Activated T-helper 9 cell treated with anti-CD3 and anti-CD28 coated beads, Interleukin-2, amount 50 U/mL, for 16 hours (primary cell): ENCODE measurements around the gene SELENOW.
"Not testable (repeated sequence)": the region's sequence is repeated elsewhere in the genome, so short reads cannot be mapped to it uniquely, and the experiment has no call there.

ENCODE experiments used
- DNase-seq: peaks from one replicate; pipeline ENCODE4 v3.0.0-alpha.2; 2020; ENCODE audit warnings: low read depth

SELENOW gene

DNA sequence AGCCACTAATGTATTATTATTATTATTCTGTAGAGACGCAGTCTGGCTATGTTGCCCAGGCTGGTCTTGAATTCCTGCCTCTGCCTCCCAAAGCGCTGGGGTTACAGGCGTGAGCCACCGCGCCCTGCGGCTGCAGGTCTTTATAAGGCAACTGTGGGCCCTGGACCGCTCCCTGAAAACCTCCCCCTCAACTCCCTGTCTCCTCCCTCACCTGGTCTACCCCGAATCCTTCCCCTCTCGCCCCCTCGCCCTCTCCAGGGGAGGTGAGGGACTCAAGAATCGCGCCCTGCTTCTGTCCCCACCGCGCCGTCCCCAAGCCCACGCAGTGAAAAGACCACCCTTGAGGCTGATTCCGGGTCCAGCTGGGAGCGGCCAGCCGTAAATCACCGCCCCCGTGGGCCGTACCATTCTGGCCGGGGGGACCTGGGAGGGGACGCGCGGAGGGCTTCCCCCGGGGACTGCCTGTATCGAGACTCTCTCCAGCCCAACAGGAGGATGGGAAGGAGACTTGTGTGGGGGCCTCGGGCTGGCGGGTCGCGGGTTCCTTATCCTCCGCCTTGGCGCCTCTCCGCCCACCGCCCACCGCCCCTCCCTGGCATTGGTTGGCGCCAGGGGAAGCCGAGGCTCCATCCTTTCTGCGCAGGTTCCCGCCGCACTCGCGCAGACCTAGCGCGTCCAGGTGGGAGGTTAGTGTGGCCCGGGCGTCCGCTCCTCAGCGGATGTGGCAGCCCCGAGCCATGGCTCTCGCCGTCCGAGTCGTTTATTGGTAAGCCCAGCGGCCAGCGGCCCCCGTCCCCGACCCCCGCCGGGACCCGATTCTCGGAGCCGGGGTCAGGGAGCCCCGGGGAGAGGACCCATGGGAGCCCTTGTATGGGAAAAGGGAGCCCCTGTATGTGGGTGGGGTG lies at the start of gene SELENOW:
TSS of gene SELENOW (plus strand) at position 655 of the 905 bp plus-strand sequence. CDS start at position 738, 83 bp downstream.
- DNase-seq = peak; percentile 61

DNA sequence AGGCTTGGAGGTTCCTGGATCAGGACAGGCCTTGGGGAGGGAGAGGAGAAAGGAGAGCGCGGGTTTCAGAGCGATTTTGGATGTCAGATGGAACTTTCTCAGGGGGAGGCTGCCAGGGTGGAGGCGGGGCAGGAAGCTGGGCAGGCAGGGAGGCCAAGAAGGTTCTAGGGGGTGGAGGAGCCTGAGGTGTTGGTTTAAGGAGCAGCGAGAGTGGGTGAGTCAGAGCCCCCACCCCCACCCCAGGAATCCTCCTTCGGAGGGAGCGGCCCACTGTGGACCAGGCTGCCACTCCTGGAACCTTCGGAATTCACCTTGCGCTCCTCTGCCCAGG lies 49.1 kb upstream of the SELENOW start:
- no peak for DNase-seq

DNA sequence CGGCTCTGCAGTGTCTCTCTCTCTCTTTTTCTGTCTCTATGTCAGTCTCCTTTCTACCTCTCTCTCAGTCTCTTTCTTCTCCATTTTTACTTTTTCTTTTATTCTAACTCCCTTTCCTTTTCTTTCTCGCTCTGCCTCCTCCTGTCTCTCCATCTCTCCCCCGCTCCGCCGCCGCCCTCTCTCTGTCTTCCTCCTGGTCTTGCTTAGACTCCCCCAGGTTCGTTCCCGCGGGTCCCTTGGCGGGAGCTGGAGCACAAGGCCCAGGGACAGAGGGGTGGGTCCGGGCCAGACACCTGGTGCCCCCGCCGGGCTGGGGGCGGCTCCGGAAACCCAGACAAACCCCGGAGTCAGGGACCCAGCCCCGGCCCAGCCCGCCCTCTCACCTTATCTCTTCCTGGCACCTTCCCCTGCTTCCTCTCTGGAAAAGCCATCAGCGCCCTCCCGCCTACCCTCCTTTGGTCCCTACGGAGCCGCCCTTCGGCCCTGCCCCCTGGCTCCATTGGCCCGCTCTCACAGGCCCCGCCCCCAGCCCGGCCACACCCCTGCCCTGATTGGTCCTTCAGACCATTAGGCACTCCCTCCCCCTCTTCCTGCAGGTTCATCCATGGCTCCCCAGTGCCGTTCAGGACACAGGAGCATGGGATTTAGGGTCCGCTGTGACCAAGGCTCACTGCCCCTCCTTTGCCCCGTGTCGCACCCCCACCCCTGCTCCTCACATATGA lies 48.5 kb upstream of the SELENOW start:
- DNase-seq = no peak

DNA sequence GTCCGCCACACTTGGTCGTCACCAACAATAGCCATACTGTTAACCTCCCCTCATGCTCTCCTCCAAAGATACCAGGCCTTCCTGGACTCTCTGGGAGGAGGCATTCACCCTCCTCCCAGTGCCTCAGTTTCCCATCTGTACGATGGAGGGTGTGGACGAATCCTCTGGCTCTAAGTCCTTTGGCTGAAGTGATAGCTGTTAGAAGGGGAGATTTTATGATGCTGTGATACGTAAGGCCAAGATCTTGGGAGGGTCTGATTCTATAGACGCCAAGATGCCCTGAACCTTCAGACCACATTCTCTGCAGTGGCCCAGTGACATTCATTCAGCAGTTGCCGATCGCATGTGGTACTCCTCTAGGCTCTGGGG lies 48.0 kb upstream of the SELENOW start:
- no peak for DNase-seq

DNA sequence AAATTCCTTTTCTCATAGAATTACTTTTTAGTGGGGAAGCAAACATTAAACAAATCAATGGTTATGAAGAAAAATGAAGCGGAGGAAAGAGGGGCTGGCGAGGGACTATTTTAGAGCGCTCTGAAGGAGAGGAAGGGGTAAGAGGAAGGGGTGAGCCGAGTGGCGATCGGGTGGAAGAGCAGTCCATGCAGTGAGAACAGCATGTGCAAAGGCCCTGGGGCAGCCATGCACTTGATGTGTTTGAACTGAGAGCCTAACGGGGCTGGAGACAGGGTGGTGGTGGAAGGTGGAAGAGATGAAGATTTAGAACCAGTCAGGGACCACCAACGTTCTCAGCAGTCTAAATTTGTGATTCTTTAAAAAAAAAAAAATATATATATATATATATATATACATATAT lies 47.6 kb upstream of the SELENOW start:
- no peak for DNase-seq

DNA sequence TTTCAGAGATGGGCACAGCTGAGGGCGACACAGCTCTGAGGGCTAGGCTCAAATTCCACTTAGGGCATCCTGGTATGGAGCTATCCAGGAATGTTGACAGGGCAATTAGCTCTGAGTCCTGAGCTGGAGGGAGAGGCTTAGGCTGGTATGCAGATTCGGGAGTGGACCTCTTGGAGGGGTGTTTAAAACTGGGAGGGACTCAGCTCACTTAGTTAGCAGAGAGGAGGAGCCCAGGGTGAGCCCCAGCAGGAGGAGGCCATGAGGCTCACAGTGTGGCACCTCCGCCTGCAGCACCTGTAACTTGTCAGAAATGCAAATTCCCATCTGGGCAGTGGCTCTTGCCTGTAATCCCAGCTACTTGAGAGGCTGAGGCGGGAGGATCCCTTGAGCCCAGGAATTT lies 43.4 kb upstream of the SELENOW start:
- DNase-seq = no peak

DNA sequence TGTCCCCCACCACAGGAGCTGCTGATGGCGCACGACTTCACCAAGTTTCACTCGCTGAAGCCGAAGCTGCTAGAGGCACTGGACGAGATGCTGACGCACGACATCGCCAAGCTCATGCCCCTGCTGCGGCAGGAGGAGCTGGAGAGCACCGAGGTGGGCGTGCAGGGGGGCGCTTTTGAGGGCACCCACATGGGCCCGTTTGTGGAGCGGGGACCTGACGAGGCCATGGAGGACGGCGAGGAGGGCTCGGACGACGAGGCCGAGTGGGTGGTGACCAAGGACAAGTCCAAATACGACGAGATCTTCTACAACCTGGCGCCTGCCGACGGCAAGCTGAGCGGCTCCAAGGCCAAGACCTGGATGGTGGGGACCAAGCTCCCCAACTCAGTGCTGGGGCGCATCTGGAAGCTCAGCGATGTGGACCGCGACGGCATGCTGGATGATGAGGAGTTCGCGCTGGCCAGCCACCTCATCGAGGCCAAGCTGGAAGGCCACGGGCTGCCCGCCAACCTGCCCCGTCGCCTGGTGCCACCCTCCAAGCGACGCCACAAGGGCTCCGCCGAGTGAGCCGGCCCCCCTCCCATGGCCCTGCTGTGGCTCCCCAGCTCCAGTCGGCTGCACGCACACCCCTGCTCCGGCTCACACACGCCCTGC lies 37.5 kb upstream of the SELENOW start:
- DNase-seq = no peak

DNA sequence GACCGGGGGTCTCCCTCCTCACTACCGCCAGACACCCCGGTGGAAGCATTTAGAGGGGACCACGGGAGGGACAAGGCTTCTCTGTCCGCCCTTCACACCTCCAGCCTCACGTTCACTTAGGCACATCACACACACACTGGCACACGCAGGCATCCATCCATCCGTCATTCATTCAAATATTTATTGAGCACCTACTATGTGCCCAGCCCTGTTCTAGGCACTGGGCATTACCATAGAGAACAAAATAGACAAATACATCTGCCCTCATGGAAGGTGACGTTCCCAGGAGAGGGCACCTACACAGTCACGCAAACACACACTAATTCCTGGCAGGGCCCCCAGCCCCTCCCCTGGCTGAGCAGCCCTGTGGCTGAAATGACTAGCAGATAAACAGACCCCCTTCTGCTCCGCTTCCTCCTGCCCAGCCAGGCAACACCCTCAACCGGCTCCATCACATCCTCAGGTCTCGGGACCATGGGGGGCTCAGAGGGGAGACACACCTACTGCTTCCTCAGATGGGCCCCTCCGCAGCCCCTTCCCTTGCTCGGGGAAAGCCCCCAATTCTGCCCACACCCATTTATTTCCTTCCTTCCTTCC lies 36.9 kb upstream of the SELENOW start:
- DNase-seq = no peak

DNA sequence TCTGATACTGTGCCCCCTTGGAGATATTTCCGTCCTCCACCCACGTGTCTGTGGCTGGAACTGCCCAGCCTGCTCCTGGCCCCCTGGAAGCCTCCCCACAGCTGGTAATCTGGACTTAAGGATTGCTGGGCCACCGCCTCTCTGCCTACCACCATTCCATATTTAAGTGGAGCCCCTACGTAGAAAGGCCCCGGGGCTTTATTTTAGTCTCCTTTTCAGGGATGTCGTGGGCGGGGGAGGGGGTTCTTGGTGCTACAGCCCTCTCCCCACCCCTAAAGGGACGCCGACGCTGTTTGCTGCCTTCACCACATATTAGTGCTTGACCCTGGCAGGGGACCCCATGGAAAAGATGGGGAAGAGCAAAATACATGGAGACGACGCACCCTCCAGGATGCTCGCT lies 35.9 kb upstream of the SELENOW start:
- DNase-seq = no peak

DNA sequence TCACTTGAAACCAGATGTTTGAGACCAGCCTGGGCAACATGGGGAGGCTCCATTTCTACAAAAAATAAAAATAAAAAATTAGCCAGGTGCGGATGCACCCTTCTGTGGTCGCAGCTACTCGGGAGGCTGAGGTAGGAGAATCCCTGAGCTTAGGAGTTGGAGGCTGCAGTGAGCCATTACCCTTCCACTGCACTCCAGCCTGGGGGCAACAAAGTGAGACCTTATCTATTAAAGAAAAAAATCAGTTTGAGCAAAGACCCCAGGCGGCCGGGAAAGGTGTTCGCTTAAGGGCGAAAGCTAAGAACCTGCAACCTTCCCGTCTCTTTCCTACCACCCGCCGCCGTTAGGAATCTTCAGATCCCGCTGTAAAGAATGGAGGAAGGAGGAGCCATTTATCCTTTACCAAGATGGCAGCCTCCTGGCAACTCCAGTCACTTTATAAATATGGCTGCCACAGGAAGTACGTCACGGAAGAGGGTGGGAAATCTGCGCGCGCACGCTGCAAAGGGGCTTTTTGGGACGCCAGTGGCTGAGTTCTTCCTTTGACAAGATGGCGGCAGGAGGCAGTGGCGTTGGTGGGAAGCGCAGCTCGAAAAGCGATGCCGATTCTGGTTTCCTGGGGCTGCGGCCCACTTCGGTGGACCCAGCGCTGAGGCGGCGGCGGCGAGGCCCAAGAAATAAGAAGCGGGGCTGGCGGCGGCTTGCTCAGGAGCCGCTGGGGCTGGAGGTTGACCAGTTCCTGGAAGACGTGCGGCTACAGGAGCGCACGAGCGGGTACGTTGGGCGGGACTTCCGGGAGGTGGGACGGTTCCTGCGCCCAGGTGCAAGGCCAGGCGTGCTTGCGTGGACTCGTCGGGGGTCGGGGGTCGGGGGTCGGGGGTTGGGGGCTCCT lies 33.2 kb upstream of the SELENOW start, which contains the start of gene NOP53:
TSS of gene NOP53 (plus strand) at position 537 of the 892 bp plus-strand sequence. CDS start at position 551, 14 bp downstream.
- peak; percentile 95 for DNase-seq

DNA sequence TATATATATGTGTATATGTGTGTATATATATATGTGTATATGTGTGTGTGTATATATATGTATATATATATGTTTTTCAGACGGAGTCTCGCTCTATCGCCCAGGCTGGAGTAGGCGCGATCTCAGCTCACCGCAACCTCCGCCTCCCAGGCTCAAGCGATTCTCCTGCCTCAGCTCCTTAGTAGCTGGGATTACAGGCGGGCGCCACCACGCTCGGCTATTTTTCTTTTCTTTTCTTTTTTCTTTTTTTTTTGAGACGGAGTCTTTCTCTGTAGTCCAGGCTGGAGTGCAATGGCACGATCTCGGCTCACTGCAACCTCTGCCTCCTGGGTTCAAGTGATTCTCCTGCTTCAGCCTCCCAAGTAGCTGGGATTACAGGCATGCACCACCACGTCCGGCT lies 32.4 kb upstream of the SELENOW start:
- not testable (repeated sequence) for DNase-seq

DNA sequence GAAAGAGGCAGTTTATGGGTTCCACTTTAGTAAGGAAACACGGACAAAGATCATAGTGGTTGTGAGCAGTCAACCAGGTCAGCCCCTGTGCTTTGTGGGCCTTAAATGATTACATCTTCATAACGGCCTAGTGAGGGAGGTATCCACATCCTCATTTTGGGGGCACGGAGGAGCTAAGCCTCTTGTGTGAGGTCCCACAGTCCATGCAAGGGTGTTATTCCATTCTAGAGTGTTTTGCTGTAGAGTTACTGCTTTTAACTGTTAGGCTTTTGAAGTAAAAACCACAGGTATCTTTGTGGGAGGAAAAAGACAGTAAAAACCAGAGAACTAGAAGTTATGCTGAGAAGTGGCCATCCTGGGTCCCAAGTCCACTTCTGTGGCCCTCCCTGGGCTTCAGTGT lies 29.2 kb upstream of the SELENOW start:
- DNase-seq = no peak

DNA sequence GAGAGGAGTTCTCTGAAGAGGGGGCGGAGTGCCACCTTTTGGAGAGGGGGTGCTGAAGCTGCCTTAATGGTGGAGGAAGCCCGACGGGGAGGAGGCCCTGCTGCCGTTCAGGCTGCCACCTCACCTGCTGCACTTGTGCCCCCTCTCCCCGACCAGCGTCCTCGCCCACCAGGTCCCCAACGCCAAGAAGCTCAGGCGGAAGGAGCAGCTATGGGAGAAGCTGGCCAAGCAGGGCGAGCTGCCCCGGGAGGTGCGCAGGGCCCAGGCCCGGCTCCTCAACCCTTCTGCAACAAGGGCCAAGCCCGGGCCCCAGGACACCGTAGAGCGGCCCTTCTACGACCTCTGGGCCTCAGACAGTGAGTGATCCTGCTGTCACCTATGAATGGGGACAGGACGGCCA lies 27.8 kb upstream of the SELENOW start:
- no peak for DNase-seq

DNA sequence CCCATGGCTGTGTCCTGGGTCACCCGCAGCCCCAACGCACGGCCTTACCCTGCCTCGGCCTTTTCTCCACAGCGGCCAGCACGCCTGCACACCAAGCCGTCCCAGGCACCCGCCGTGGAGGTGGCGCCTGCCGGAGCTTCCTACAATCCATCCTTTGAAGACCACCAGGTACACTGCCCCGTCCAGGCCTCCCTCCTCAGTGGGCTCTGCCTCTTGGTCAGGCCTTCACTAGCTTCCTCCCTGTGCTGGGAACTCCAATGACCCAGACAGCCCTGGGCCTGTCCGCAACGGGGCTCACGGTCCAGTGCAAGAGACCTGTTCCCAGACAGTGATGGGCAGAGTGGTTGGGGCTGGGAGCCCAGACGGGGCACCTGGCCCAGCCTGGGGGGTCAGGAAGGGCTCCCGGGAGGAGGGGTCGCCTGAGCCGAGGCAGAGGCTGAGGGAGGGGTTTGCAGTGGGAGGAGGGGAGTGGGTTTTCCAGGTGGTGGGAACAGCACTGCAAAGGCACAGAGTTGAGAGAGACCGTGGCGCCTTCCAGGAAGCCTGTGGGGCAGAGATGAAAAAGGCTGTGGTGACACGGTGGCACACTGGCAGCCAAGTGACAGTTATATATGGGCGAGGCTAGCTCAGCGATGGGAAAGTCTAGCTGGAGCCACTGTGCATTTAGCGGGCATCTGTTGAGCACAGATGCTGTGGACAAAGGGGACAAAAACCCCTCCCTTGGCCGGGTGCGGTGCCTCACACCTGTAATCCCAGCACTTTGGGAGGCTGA lies 25.9 kb upstream of the SELENOW start:
- DNase-seq = no peak

DNA sequence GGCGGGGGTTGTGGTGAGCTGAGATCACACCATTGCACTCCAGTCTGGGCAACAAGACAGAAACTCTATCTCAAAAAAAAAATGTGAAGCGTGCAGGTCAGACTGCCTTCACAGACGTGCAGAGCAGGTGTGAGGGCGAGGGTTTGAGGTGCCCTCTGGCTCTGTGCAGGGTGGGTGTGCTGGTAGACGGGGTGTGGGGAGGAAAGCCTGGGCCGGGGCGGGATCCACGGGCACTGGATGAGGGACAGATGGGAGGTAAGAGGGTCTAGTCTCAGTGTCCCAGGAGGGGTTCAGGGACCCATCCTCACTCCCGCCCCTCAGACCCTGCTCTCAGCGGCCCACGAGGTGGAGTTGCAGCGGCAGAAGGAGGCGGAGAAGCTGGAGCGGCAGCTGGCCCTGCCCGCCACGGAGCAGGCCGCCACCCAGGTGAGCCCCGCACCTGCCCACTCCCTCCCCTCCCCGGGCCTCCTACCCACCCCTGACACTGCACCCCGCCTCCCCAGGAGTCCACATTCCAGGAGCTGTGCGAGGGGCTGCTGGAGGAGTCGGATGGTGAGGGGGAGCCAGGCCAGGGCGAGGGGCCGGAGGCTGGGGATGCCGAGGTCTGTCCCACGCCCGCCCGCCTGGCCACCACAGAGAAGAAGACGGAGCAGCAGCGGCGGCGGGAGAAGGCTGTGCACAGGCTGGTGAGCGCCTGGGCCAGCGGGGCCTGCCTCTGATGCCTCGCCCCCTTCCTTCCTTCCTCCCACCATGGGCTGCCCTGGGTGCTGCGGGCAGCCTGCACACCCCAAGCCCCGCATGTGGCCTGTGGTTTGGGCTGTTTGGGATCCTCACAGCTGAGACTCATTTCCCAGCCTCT lies 24.1 kb upstream of the SELENOW start:
- no peak for DNase-seq

DNA sequence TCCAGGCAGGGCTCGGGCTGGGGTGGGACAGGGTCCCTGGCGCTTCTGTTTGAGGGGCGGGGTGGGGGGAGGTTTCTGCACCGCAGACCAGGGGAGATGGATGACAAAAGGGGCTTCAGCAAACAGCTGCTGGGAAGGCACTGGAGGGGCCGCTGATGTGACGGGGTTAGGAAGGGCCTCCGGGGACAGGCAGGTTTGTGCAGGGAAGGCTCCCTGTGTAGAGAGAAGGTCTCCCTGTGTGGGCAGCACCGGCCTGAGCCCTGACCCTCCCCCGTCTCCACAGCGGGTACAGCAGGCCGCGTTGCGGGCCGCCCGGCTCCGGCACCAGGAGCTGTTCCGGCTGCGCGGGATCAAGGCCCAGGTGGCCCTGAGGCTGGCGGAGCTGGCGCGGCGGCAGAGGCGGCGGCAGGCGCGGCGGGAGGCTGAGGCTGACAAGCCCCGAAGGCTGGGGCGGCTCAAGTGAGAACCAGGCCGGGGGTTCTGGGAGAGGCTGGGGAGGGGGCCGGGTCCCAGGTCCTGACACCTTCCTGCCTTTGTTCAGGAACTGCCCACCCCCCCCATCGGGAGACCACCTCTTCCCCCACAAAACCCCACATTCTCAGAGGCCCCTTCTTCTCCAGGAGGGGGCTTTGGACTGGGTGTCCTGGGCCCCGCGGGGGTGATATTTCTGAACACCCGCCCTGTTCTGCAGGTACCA lies 23.3 kb upstream of the SELENOW start:
- DNase-seq = no peak

DNA sequence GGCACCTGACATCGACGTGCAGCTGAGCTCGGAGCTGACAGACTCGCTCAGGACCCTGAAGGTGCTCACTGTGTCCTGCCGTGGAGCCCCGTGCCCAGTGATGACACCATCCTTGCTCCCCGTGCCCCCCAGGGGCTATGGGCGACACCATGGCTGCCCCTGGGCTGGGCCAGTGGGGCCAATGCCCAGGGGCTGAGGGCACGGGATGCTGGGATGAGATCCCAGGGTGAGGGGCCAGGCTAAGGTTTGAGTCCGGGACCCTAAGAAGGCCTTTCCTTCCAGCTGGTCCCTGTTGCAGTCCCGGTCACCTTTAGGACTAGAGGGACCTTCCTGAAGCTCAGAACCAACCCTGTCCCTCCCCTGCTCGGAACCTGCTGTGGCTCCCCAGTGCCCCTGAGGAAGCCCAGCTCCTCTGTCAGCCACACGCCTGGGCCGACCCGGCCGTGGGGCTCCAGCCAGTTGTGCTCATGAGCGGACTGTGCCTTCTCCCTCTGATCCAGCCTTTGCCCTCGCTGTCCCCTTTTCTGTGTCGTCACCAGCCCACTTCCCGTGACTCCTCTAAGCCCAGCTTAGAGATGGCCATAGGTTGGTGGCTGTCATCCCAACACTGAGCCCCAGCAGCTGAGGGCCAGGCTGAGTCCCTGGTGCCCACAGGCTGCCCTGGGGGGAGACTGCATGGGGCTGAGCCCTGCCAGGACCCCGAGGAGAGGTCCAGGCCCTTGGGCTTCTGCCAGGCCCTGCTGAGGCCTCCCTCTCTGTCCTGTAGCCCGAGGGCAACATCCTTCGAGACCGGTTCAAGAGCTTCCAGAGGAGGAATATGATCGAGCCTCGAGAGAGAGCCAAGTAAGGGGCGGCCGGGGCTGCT lies 22.5 kb upstream of the SELENOW start:
- DNase-seq = no peak

DNA sequence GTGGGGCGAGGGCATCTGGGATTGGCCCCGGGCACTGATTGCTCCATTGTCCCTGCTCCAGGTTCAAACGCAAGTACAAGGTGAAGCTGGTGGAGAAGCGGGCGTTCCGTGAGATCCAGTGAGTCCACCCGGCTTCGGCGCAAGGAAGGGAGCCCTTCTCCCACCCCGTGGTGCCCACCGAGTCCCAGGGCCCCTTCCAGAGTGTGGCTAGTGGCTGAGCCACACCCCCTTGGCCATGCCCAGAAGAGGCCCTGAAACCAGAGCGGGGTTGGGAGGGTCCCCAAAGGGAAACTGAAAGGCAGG lies 21.9 kb upstream of the SELENOW start:
- DNase-seq = no peak
